Measurements from ENCODE around the gene GGCT. TPM values are rescaled to one million over a fixed set of nuclear protein-coding genes. Genes with fewer than 3 reads are reported as not detected.
A peak's percentile ranks its signal among the peaks of the same experiment; 100 is the strongest.

Gene GGCT
- total RNA-seq, 4 donors from 2014 or later: 4.9 to 35.9 (median 21.3) TPM

GRCh38 chr7:30478349-30479201, 26.1 kb downstream of the GGCT start, which contains the start of gene NOD1:
NOD1 (minus strand) TSS chr7:30478784; CDS start chr7:30456921, 21,863 bp downstream.
- peak; percentile 66 to 74 for DNase-seq
- intact Hi-C loops (cut with DNase I; ENCODE audit: low total_unique reads): no loop called here
- Histone ChIP-seq H3K4me3 (peak within 1 kb of the TSS; percentile 69 to 90), H3K36me3 (no peaks in the 10 kb centered on the region), H3K9me3 (no peaks in the 10 kb centered on the region), H3K4me1 (peaks cover 8 to 13% of the 10 kb centered on the region in 2 donors), H3K27ac (peak within 1 kb of the TSS; percentile 93), H3K27me3 (no peaks in the 10 kb centered on the region)
- TF ChIP-seq POLR2A (IDR thresholded peaks at IDR 0.05) (peak; percentile 19 to 63), CTCF (IDR thresholded peaks at IDR 0.05) (peak in 3 of 4 experiments; percentile 12 to 44 (median 16))

- H3K4me3 ChIP-seq: peak overlapping the region in 1 of 2 donors; percentile 69
- DNase-seq: no peak
- H3K9me3 ChIP-seq: no peaks in the 10 kb centered on the region
- no peaks in the 10 kb centered on the region for H3K36me3 ChIP-seq
- intact Hi-C loops (cut with DNase I; ENCODE audit: low total_unique reads): no loop called here
- no peaks in the 10 kb centered on the region for H3K27me3 ChIP-seq
- TF ChIP-seq POLR2A (IDR thresholded peaks at IDR 0.05): no peak
- TF ChIP-seq CTCF (IDR thresholded peaks at IDR 0.05): no peak
- H3K4me1 ChIP-seq: peaks cover 13 to 25% of the 10 kb centered on the region in 2 donors
- H3K27ac ChIP-seq: peak overlapping the region in 1 of 2 donors; percentile 93
These were observed 28.0 kb downstream of the GGCT start for GRCh38 chr7:30476459-30477145.

- no peak for DNase-seq
- peak overlapping the region; percentile 30 to 85 for H3K27ac ChIP-seq
- no peaks in the 10 kb centered on the region for H3K36me3 ChIP-seq
- H3K4me3 ChIP-seq: no peak overlapping the region
- peaks cover 13 to 25% of the 10 kb centered on the region in 2 donors for H3K4me1 ChIP-seq
- no peaks in the 10 kb centered on the region for H3K9me3 ChIP-seq
- TF ChIP-seq POLR2A (IDR thresholded peaks at IDR 0.05): no peak
- no peak for TF ChIP-seq CTCF (IDR thresholded peaks at IDR 0.05)
- intact Hi-C loops (cut with DNase I; ENCODE audit: low total_unique reads): no loop called here
- no peaks in the 10 kb centered on the region for H3K27me3 ChIP-seq
These were observed 29.0 kb downstream of the GGCT start for GRCh38 chr7:30475580-30475979.

GRCh38 chr7:30474893-30475292, 29.7 kb downstream of the GGCT start:
- Histone ChIP-seq H3K9me3 (no peaks in the 10 kb centered on the region), H3K27ac (peak overlapping the region; percentile 30 to 85), H3K4me3 (no peak overlapping the region), H3K4me1 (peaks cover 17 to 26% of the 10 kb centered on the region in 2 donors), H3K36me3 (no peaks in the 10 kb centered on the region), H3K27me3 (no peaks in the 10 kb centered on the region)
- intact Hi-C loops (cut with DNase I; ENCODE audit: low total_unique reads): no loop called here
- no peak for TF ChIP-seq CTCF (IDR thresholded peaks at IDR 0.05)
- no peak for TF ChIP-seq POLR2A (IDR thresholded peaks at IDR 0.05)
- no peak for DNase-seq

GRCh38 chr7:30474485-30474884, 30.1 kb downstream of the GGCT start:
- TF ChIP-seq CTCF (IDR thresholded peaks at IDR 0.05) (no peak), POLR2A (IDR thresholded peaks at IDR 0.05) (no peak)
- Histone ChIP-seq H3K36me3 (no peaks in the 10 kb centered on the region), H3K9me3 (no peaks in the 10 kb centered on the region), H3K27me3 (no peaks in the 10 kb centered on the region), H3K4me3 (no peak overlapping the region), H3K27ac (peak overlapping the region; percentile 30 to 85), H3K4me1 (peaks cover 21 to 30% of the 10 kb centered on the region in 2 donors)
- intact Hi-C loops (cut with DNase I; ENCODE audit: low total_unique reads): no loop called here
- no peak for DNase-seq
